Endothelial cell of umbilical vein (primary cell): Measurements from ENCODE around the gene TRAPPC12. TPM values are rescaled to one million over a fixed set of nuclear protein-coding genes. Genes with fewer than 3 reads are reported as not detected.

Source experiments
- BruUV-seq: library from RNA; stranded (reverse); fragments of 400-500 nt; replicated peaks from 2 replicates; lab custom pipeline; 2021; lab: Mats Ljungman, UMichigan
- CTCF ChIA-PET: fragments of 300-600, 350-600 bp; sonication (Branson Sonifier 250); formaldehyde crosslinking; loops from one replicate; lab custom pipeline; 2021; ENCODE audit warnings: antibody characterized with exemption, inconsistent platforms; lab: Charles Lee
- POLR2A ChIA-PET: fragments of 300-600, 350-600 bp; sonication (Branson Sonifier 250); formaldehyde crosslinking; loops from one replicate; lab custom pipeline; 2021; ENCODE audit warnings: antibody characterized with exemption, inconsistent platforms; lab: Charles Lee
- DNase-seq: peaks from one replicate; pipeline ENCODE4 v3.0.0-alpha.2; 2011; ENCODE audit warnings: low read depth, low spot score
- FAIRE-seq: peaks from 2 replicates; lab custom pipeline; 2011; peaks lifted over from hg19 to GRCh38; lab: Jason Lieb, UNC
- H2AFZ ChIP-seq: 2 replicates; pipeline ENCODE4 v1.6.0; 2012; ENCODE audit warnings: low read depth, low read length, control low read depth, inconsistent platforms
- H3K27ac ChIP-seq: 2 replicates; pipeline ENCODE4 v1.5.1; 2011; ENCODE audit warnings: low read depth, mild to moderate bottlenecking, control low read depth, low read length, moderate library complexity; ENCODE audit not compliant: insufficient read depth
- H3K27me3 ChIP-seq, 2 experiments: 2 replicates each; pipeline versions ENCODE4 v1.6.0 to v1.6.1; 2011; ENCODE audit warnings: low read length in 2 of 2, mixed read lengths in 1 of 2; ENCODE audit not compliant: control insufficient read depth in 2 of 2, insufficient read depth in 2 of 2
- H3K36me3 ChIP-seq, 2 experiments: 2 replicates in 1 of 2; 3 replicates in 1 of 2; pipeline ENCODE4 v1.5.1; 2011; ENCODE audit warnings: low read length in 2 of 2, mild to moderate bottlenecking in 1 of 2, moderate library complexity in 1 of 2; ENCODE audit not compliant: control insufficient read depth in 2 of 2, insufficient read depth in 2 of 2; ENCODE audit errors: extremely low read depth in 1 of 2
- H3K4me1 ChIP-seq: 3 replicates; pipeline ENCODE4 v1.5.1; 2011; ENCODE audit warnings: mild to moderate bottlenecking, low read length; ENCODE audit not compliant: control insufficient read depth, insufficient read depth; ENCODE audit errors: extremely low read depth
- H3K4me2 ChIP-seq: 2 replicates; pipeline ENCODE4 v1.6.1; 2011; ENCODE audit warnings: low read length, control low read depth, mixed read lengths; ENCODE audit not compliant: insufficient read depth
- H3K4me3 ChIP-seq, 3 experiments: fragments of 200-600 bp in 1 of 3; sonication (generic), shearing (Covaris generic) in 1 of 3; replicated peaks in 1 of 3; 2 replicates each; pipeline ENCODE4 v1.5.1; 2011 to 2016; ENCODE audit warnings: control low read depth in 3 of 3, low read length in 3 of 3, mild to moderate bottlenecking in 2 of 3, inconsistent platforms in 1 of 3, low read depth in 1 of 3, moderate library complexity in 1 of 3; ENCODE audit not compliant: insufficient read depth in 1 of 3
- H3K79me2 ChIP-seq: 2 replicates; pipeline ENCODE4 v1.6.0; 2012; ENCODE audit warnings: low read length, inconsistent platforms; ENCODE audit not compliant: control insufficient read depth, insufficient read depth
- H3K9ac ChIP-seq: replicated peaks from 2 replicates; pipeline ENCODE3; 2011; ENCODE audit warnings: low read length, control low read depth; ENCODE audit not compliant: insufficient read depth; ENCODE audit errors: extremely low read depth
- H3K9me1 ChIP-seq: replicated peaks from 3 replicates; pipeline ENCODE4 v1.6.0; 2011; ENCODE audit warnings: mild to moderate bottlenecking, low read length; ENCODE audit not compliant: control insufficient read depth, insufficient read depth; ENCODE audit errors: extremely low read depth
- H3K9me3 ChIP-seq: replicated peaks from 2 replicates; pipeline ENCODE4 v1.5.1; 2012; ENCODE audit warnings: low read length, inconsistent platforms; ENCODE audit not compliant: control insufficient read depth, insufficient read depth
- H4K20me1 ChIP-seq: replicated peaks from 2 replicates; pipeline ENCODE3; 2011; ENCODE audit warnings: mild to moderate bottlenecking, low read length; ENCODE audit not compliant: control insufficient read depth, insufficient read depth; ENCODE audit errors: extremely low read depth
- CTCF ChIP-seq, 2 donors: IDR thresholded peaks; 1 replicate in 1 of 2; 2 replicates in 1 of 2; pipeline ENCODE4 v1.5.1; 2011; ENCODE audit warnings: low read length in 2 of 2, mild to moderate bottlenecking in 2 of 2, moderate library complexity in 2 of 2, control low read depth in 1 of 2, inconsistent platforms in 1 of 2, low read depth in 1 of 2; ENCODE audit not compliant: insufficient read depth in 1 of 2; ENCODE audit errors: extremely low read depth in 1 of 2
- EZH2 ChIP-seq: IDR thresholded peaks from 2 replicates; pipeline ENCODE4 v1.6.1; 2012; ENCODE audit warnings: borderline replicate concordance, low read depth, mild to moderate bottlenecking, moderate library complexity, low read length, inconsistent platforms; ENCODE audit not compliant: severe bottlenecking
- FOS ChIP-seq: IDR thresholded peaks from 2 replicates; pipeline ENCODE4 v1.6.1; 2011; ENCODE audit warnings: mild to moderate bottlenecking, low read length, moderate library complexity, borderline replicate concordance; ENCODE audit not compliant: insufficient read depth
- GATA2 ChIP-seq: IDR thresholded peaks from 2 replicates; pipeline ENCODE4 v1.7.0; 2011; ENCODE audit warnings: low read depth, mild to moderate bottlenecking, moderate library complexity, mixed read lengths, low read length; ENCODE audit not compliant: insufficient read length, insufficient read depth
- JUN ChIP-seq: IDR thresholded peaks from 2 replicates; pipeline ENCODE4 v1.6.1; 2011; ENCODE audit warnings: borderline replicate concordance, low read depth; ENCODE audit not compliant: insufficient read length, insufficient read depth
- MAX ChIP-seq: IDR thresholded peaks from 2 replicates; pipeline ENCODE4 v1.6.1; 2011; ENCODE audit not compliant: insufficient read depth, insufficient read length
- MYC ChIP-seq: IDR thresholded peaks from one replicate; pipeline ENCODE4 v1.6.1; 2011; ENCODE audit warnings: mild to moderate bottlenecking, low read depth, low read length
- POLR2A ChIP-seq: IDR thresholded peaks from 2 replicates; pipeline ENCODE4 v1.6.1; 2012; ENCODE audit warnings: low read depth, mild to moderate bottlenecking, control low read depth, low read length
- POLR2AphosphoS5 ChIP-seq: IDR thresholded peaks from 2 replicates; pipeline ENCODE4 v1.6.1; 2012; ENCODE audit warnings: low read depth, mild to moderate bottlenecking, control low read depth, low read length, moderate library complexity; ENCODE audit not compliant: insufficient read depth
- dilution Hi-C: fragments of 300-500 bp; cut with MboI; formaldehyde crosslinking; loops from one replicate; pipeline ENCODE4 v1.15.0; 2019; ENCODE audit warnings: low sequenced_read_pairs; ENCODE audit not compliant: extremely low pct_ligation_motif_present
- intact Hi-C: fragments of 100-400 bp; cut with micrococcal nuclease; formaldehyde crosslinking; loops from one replicate; pipeline ENCODE4 v1.10.0; 2022
- polyA plus RNA-seq, 4 experiments: library from polyadenylated mRNA; depleted of rRNA in 3 of 4; stranded (reverse) in 3 of 4; unstranded in 1 of 4; fragments of >200 nt; gene quantifications; 2 replicates each; pipeline versions ENCODE4 v1.2.1 to v1.2.3, GENCODE V29; 2011 to 2012; ENCODE audit warnings: missing spikeins in 1 of 4
- total RNA-seq: library from RNA; stranded (reverse); gene quantifications from 2 replicates; pipeline ENCODE4 v1.2.3, GENCODE V29; 2021

The TRAPPC12 gene
- total and polyA plus RNA-seq, 2 donors (not counting 3 experiments of a cell fraction or from before 2014, with no cell fraction given) = 47.5 to 81.5 TPM

GRCh38 chr2:3483227-3483985 is 103.9 kb downstream of the TRAPPC12 start:
- Histone ChIP-seq H3K9ac (no peak overlapping the region), H3K36me3 (peaks cover 0 to 14% of the 10 kb centered on the region in 2 experiments), H3K4me2 (no peak overlapping the region), H3K79me2 (no peaks in the 10 kb centered on the region), H4K20me1 (no peaks in the 10 kb centered on the region), H3K9me1 (no peaks in the 10 kb centered on the region), H3K27ac (no peak overlapping the region), H3K27me3 (no peaks in the 10 kb centered on the region), H3K9me3 (no peaks in the 10 kb centered on the region), H3K4me3 (no peak overlapping the region), H3K4me1 (no peaks in the 10 kb centered on the region), H2AFZ (no peak overlapping the region)
- DNase-seq (peak; percentile 80), FAIRE-seq (no peak)
- dilution Hi-C loops = no loop called here
- intact Hi-C loops = no loop called here
- POLR2A ChIA-PET = no interaction called here
- CTCF ChIA-PET = no interaction called here
- TF ChIP-seq POLR2AphosphoS5 = no peak
- TF ChIP-seq JUN = no peak
- TF ChIP-seq MAX = peak; percentile 18
- no TSS peak for BruUV-seq

GRCh38 chr2:3483986-3484960 is 104.8 kb downstream of the TRAPPC12 start:
- H3K36me3 ChIP-seq = peaks cover 0 to 7% of the 10 kb centered on the region in 2 experiments
- CTCF ChIA-PET = no interaction called here
- H3K27me3 ChIP-seq = no peaks in the 10 kb centered on the region
- no peak overlapping the region for H3K9ac ChIP-seq
- TF ChIP-seq POLR2A (no peak), MAX (no peak), FOS (no peak), CTCF (IDR thresholded peaks at IDR 0.05; ENCODE audit: extremely low read depth in 1 of 2, insufficient read depth in 1 of 2, low read depth in 1 of 2, low read length in 2 of 2) (no peak), JUN (no peak), GATA2 (no peak), POLR2AphosphoS5 (no peak), EZH2 (no peak), MYC (no peak)
- H3K4me2 ChIP-seq = no peak overlapping the region
- H3K79me2 ChIP-seq = no peaks in the 10 kb centered on the region
- dilution Hi-C loops = no loop called here
- FAIRE-seq = no peak
- H4K20me1 ChIP-seq = no peaks in the 10 kb centered on the region
- no TSS peak for BruUV-seq
- H3K9me3 ChIP-seq = no peaks in the 10 kb centered on the region
- H3K4me3 ChIP-seq = no peak overlapping the region
- H3K27ac ChIP-seq = no peak overlapping the region
- H3K4me1 ChIP-seq = no peaks in the 10 kb centered on the region
- H3K9me1 ChIP-seq = no peaks in the 10 kb centered on the region
- DNase-seq = no peak
- POLR2A ChIA-PET = no interaction called here
- intact Hi-C loops = no loop called here
- no peak overlapping the region for H2AFZ ChIP-seq
